ENCODE data around the gene SPATA31D1.
"Not testable (repeated sequence)": the region's sequence is repeated elsewhere in the genome, so short reads cannot be mapped to it uniquely, and the experiment has no call there.

Gene SPATA31D1

GRCh38 chr9:81988472-81988871, at the start of gene SPATA31D1:
TSS of gene SPATA31D1 (plus strand) at chr9:81988772. CDS start at chr9:81988819, 47 bp downstream.
- DNase-seq, result not testable (repeated sequence)

DNA sequence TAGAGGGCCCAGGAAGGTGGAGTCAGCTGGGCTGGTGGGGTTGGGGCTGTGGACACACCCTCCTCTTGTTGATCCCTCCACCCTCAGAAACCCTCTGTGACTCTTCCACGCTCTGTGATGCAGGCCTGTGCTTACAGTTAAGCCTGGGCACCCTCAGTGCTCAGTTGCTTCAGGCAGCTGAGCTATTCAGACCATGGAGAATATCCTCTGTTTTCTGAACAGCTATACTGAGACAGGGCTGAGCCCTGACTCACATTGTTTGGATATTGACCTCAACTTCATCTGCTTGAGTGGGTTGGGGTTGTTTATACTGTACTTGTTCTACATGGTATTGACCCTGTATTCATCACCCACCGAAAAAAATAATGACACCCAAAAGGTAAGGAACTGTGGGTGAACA, 45.2 kb upstream of the SPATA31D1 start, which contains the start of gene SPATA31D3:
TSS of gene SPATA31D3 (plus strand) at position 108 of the 400 bp plus-strand sequence. CDS start at position 194, 86 bp downstream.
- DNase-seq, result not testable (repeated sequence)

GRCh38 chr9:81948650-81949049, 39.9 kb upstream of the SPATA31D1 start:
- DNase-seq, result not testable (repeated sequence)

DNA sequence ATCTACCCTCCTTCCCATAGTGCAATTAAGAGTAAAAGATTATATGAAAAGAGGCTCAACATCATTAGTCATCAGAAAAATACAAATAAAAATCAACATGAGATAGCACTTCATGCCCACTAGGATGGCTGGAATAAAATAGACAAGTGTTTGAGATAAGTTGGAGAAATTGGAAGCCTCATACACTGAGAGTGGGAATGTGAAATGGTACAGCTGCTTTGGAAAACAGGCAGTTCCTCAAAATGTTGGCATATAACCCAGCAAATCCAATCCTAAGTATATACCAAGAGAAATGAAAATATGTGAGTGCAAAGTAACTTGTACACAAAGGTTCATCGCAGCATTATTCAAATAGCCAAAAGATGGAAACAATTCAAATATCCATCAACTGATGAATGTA, 35.5 kb upstream of the SPATA31D1 start:
- DNase-seq, result no peak

DNA sequence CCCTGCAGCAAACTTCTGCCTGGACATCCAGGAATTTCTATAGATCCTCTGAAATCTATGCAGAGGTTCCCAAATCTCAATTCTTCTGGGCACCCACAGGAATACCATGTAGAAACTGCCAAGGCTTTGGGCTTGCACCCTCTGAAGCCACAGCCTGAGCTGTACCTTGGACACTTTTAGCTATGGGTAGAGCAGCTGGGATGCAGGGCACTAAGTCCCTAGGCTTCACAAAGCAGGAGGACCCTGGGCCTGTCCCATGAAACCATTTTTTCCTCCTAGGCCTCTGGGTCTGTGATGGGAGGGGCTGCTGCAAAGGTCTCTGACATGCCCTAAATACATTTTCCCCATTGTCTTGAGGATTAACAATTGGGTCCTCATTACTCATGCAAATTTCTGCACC, 32.9 kb upstream of the SPATA31D1 start:
- DNase-seq, result no peak

- no peak for DNase-seq
Observed at GRCh38 chr9:81964218-81965171, 24.1 kb upstream of the SPATA31D1 start.

DNA sequence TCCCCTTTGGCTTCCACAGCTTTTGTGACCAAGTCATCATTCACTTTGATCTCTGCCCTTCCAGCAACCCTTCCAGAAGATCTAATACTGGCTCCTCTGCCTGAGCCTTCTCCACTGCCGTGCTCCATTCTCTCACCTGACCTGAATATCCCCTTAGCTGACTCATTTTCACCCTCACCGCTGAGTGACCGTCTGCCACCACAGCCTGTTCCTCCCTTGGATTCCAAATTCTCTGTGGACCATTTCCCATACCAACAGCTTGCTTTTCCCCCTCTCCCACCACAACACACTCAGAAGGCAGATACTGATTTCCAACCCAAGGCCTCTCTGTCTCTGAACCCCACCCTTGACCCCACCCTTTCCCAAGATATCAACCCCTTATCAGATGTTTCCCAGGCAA, 20.5 kb upstream of the SPATA31D1 start:
- DNase-seq, result no peak

DNA sequence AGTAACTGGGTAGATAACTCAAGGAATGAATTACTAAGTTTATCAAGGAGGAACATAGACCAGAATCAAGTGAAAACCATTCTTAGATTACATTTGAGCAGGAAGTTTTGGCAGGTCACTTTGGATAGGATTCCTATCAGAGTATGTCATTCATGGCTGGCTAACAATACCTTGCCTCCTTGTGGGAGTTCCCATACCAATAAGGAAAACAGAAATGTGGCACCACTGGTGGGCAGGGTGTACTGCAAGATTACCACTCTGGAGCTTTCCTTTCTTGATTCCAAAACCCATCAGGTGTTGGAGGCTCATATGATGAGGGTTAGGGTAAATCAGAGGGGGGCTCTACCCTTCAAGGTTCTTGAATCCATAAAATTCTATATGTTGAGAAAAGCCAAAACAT, 18.6 kb upstream of the SPATA31D1 start:
- no peak for DNase-seq

- no peak for DNase-seq
Observed at GRCh38 chr9:81971727-81972126, 16.8 kb upstream of the SPATA31D1 start.

- DNase-seq, result no peak
Observed at GRCh38 chr9:81974764-81975163, 13.8 kb upstream of the SPATA31D1 start.

DNA sequence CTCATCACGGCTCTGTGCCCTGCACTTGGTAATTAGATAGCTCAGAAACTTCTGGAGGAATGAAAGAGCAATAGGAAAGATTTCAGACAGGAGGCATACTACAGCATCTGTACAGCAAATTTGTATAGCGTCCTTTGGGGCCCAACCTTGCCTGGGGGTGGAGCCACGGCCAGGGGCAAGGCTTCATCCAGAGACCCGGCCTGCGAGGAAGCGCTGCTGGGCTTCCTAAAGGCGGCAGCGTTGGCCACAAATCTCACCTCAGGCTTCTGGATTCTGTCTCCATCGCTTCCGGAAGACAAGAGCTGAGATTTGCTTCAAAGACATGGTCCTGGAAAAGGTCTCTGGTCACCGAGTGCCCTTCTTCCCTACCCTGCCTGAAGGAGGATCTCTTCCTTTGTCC, 12.2 kb upstream of the SPATA31D1 start:
- no peak for DNase-seq

- DNase-seq, result no peak
Observed at GRCh38 chr9:81979196-81979595, 9.4 kb upstream of the SPATA31D1 start.

DNA sequence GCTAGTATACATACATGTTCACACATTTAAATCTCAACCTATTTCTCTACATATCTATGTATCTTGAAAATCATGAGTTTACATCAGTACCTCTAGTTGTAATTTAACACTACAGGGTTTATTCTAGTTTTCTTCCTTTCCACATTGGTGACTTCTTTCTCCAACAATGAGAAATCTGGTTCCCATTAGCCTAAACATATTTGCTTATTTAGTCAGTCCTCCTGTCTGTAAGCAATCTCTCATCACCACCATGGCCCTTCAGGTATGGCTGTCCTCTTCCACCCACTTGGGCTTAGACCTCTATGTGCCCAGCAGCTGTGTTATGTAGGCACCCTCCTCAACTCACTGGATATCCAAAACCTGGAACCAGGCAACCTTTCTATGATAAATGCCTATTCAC, 8.0 kb upstream of the SPATA31D1 start:
- no peak for DNase-seq

- DNase-seq, result no peak
Observed at GRCh38 chr9:81981883-81982282, 6.7 kb upstream of the SPATA31D1 start.

- no peak for DNase-seq
Observed at GRCh38 chr9:81984928-81985327, 3.6 kb upstream of the SPATA31D1 start.

DNA sequence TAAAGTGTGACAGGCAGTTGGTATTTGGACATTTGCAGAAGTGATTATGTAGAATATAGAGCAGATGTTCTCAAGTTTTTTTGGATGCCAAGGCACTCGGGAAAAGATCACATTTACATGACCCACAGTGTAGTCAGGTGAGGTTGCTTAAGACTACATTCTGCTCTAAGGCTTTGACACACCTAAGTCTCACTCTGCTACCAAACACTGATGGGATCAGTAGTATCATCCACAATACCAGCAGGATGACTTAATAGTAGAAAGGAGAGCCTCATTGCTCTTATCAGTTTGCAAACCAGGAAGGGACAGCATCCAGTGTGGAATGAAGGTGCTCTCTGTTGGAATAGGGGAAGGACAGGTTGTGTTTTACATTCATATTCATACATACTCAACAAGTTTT, 2.5 kb upstream of the SPATA31D1 start:
- DNase-seq, result no peak

DNA sequence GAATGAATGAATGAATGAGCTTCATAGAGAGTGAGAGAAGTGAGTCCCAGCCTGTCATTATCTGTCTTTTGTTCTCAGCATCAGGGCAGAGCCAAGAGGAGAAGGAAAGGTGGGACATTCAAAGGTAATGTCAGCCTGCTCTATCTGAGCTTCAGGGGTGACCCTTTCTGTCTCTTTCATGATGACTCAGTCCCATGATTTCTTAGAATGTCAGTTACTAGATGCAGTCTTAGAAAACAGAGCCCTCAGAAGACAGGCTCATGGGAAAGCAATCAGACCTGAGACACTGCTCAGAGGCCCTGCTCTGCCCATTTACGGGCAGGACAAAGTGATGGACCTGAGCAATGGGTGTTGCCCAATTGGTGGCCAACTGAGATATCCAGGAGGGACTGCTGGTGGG, 1.1 kb downstream of the SPATA31D1 start:
- no peak for DNase-seq

GRCh38 chr9:81993656-81994055, 5.1 kb downstream of the SPATA31D1 start:
- no peak for DNase-seq

DNA sequence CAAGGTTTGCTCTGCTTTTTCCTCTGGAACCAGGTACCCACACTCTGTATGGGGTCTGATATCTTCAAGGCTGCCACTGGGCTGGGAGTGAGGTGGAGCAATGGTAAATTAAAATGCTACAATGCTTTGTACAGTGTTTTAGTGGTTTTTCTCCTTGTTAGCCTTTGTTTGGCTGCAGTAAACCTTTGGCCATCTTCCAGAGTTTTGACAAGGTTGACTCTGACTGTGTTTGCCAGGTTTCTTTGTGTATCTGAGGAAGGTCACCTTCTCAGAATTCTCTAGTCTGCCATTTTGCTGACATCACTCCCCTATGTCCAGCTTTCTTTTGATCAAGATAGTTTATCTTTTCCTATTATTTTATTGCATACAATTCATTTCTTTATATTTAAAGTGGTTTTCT, 11.2 kb downstream of the SPATA31D1 start:
- DNase-seq, result no peak

DNA sequence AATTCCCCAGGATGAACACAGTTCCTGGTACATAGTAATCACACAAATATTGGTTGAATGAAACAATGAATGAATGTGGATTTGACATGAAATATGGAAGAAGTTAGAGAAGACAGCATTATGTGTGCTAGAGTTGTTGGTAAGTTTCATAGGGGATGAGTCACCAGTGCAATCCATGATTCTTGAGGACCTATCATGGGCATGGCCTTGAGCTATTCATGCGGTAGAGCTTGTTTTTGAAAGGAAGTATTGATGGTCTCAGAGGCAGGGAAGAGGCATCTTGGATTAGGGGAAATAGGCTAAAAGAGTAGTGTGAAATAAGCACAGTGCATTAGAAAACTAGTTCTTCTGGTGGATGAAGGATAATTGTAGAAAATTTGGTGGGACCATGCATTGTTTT, 22.1 kb downstream of the SPATA31D1 start:
- no peak for DNase-seq

DNA sequence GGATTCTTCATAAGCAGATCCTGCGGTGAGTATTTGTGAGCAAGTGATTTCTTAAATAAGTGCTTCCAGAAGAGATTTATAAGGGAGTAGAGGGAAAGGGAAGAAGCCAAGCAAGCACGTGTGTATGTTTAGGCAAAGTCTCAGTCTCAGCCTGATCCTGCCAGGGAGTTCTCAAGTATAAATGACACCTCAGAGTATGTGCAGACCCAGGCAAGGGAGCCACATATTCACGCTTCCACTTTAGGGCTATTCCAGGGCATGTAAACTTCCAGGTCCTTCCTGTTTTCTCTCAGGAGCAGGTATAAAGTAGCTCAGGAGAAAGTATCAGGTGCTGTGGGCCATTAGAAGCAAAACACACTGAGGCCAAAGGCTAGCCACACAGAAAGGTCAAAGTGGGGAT, 22.6 kb downstream of the SPATA31D1 start:
- no peak for DNase-seq

DNA sequence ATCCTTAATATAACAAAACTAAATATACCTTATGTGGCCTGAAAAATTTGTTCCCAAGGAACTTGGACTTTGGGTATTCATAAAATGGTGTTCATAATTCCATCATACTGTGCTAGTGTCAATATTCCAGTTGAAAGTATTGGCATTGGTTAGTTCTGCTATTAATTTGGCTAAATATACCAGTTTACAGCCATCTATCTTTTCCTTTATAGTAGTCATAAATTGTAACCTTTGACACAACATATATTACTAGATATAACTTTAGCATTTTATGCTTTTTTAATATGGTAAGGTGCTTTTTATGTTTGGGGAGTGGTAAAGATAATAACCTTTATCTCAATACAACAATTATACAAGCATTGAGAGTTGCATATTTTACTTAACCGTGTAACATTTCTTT, 23.7 kb downstream of the SPATA31D1 start:
- DNase-seq, result no peak

GRCh38 chr9:82020331-82020730, 31.8 kb downstream of the SPATA31D1 start:
- DNase-seq, result no peak

GRCh38 chr9:82021198-82021597, 32.6 kb downstream of the SPATA31D1 start:
- no peak for DNase-seq

GRCh38 chr9:82022121-82022520, 33.5 kb downstream of the SPATA31D1 start:
- no peak for DNase-seq

Data from hematopoietic multipotent progenitor cell treated with erythropoietin and hydrocortisone succinate and interleukin-3 and kit ligand, for 4 days (in vitro differentiated cells).